HG03159 (cell line): ENCODE data around the gene MNX1.

Source experiments
- ATAC-seq: cut with Tn5 transposase; IDR thresholded peaks from one replicate; pipeline ENCODE4 v1.9.1; 2021; ENCODE audit warnings: mild to moderate bottlenecking, moderate library complexity; ENCODE audit not compliant: unreplicated experiment

The MNX1 gene

GRCh38 chr7:157017149-157017548 lies 6.7 kb upstream of the MNX1 start:
- ATAC-seq: no peak

GRCh38 chr7:157016352-157017041 lies 6.0 kb upstream of the MNX1 start:
- peak; percentile 65 for ATAC-seq

- ATAC-seq: peak; percentile 4
These were observed 5.5 kb upstream of the MNX1 start for GRCh38 chr7:157016024-157016351.

GRCh38 chr7:157014635-157015555 lies 4.4 kb upstream of the MNX1 start:
- ATAC-seq: no peak

GRCh38 chr7:157013602-157014549 lies 3.4 kb upstream of the MNX1 start:
- no peak for ATAC-seq

GRCh38 chr7:157013101-157013500 lies 2.6 kb upstream of the MNX1 start:
- ATAC-seq: no peak

GRCh38 chr7:157012113-157012547 lies 1.7 kb upstream of the MNX1 start:
- ATAC-seq: no peak

- ATAC-seq: peak; percentile 4
These were observed 1.1 kb upstream of the MNX1 start for GRCh38 chr7:157011333-157012112.

- peak; percentile 30 for ATAC-seq
These were observed 480 bp downstream of the MNX1 start for GRCh38 chr7:157009778-157010587.

- ATAC-seq: peak; percentile 32
These were observed 1.2 kb downstream of the MNX1 start for GRCh38 chr7:157009170-157009777.

GRCh38 chr7:157008206-157009169 lies 2.0 kb downstream of the MNX1 start:
- no peak for ATAC-seq

GRCh38 chr7:157007470-157008066 lies 2.9 kb downstream of the MNX1 start:
- ATAC-seq: no peak

GRCh38 chr7:157006829-157007469 lies 3.5 kb downstream of the MNX1 start:
- ATAC-seq: no peak

GRCh38 chr7:157006205-157006747 lies 4.2 kb downstream of the MNX1 start:
- no peak for ATAC-seq

- ATAC-seq: no peak
These were observed 4.8 kb downstream of the MNX1 start for GRCh38 chr7:157005456-157006204.
